ENCODE results near the gene SPHK1.

Gene SPHK1

DNA sequence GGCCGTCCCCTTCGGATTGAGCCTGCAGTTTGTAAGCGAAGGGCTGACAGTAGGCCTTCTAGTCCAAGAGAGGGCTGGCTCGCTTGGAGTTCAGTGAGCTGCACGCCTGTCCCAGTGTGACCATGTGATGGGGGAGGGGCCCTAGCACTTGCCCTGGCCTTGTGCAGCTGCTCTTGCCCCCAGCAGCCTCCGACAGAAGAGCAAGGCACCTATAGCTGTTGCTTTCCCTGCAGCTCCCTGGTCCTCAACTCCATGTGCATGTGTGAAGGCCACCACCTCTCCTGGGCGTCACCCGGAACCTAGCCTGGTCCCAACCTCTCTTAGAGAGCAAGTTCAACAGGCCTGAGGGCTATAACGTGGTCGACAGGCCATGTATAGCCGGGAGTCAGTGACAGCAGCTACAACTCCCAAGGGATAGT lies 5.6 kb downstream of the SPHK1 start:
- TF ChIP-seq, protein P1, sequence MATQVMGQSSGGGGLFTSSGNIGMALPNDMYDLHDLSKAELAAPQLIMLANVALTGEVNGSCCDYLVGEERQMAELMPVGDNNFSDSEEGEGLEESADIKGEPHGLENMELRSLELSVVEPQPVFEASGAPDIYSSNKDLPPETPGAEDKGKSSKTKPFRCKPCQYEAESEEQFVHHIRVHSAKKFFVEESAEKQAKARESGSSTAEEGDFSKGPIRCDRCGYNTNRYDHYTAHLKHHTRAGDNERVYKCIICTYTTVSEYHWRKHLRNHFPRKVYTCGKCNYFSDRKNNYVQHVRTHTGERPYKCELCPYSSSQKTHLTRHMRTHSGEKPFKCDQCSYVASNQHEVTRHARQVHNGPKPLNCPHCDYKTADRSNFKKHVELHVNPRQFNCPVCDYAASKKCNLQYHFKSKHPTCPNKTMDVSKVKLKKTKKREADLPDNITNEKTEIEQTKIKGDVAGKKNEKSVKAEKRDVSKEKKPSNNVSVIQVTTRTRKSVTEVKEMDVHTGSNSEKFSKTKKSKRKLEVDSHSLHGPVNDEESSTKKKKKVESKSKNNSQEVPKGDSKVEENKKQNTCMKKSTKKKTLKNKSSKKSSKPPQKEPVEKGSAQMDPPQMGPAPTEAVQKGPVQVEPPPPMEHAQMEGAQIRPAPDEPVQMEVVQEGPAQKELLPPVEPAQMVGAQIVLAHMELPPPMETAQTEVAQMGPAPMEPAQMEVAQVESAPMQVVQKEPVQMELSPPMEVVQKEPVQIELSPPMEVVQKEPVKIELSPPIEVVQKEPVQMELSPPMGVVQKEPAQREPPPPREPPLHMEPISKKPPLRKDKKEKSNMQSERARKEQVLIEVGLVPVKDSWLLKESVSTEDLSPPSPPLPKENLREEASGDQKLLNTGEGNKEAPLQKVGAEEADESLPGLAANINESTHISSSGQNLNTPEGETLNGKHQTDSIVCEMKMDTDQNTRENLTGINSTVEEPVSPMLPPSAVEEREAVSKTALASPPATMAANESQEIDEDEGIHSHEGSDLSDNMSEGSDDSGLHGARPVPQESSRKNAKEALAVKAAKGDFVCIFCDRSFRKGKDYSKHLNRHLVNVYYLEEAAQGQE (IDR thresholded peaks at IDR 0.05; ENCODE audit: insufficient read depth in 1 of 2, low read depth in 2 of 2, low read length in 2 of 2), result no peak
- TF ChIP-seq TAF1 (IDR thresholded peaks at IDR 0.05; ENCODE audit: borderline replicate concordance, insufficient read depth, low read length) (no peak), FOXP2 (optimal IDR thresholded peaks at IDR 0.05; ENCODE audit: borderline replicate concordance, extremely low read depth, extremely low read length, insufficient read depth) (no peak), POLR2AphosphoS5 (IDR thresholded peaks at IDR 0.05; ENCODE audit: low read depth, low read length) (no peak), SIN3A (IDR thresholded peaks at IDR 0.05; ENCODE audit: borderline replicate concordance, insufficient read depth, low read length) (no peak)

DNA sequence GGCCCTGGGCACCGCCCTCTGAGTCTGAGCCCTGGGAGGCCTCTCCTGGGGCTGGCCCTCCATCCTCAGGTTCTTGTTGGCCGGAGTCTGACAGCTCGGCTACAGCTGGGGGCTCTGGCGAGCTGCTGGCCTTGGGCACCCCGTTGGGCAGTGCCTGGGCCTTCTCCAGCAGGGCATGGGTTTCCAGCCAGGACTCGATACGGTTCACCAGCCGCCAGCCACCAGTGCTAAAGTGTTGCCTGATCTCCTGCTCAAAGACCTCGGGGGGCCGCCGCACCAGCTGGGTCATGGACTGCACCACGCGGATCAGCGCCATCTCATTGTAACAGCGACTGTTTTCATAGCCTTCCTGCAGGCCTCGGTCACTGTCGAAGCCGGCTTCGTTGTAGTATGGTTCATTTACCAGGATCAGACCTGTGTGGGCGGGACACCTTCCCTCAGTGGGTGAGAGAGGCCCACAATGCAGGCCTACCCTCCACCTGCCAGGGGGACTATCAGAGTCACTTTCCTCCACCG lies 6.8 kb downstream of the SPHK1 start:
- TF ChIP-seq POLR2AphosphoS5 (IDR thresholded peaks at IDR 0.05; ENCODE audit: low read depth, low read length) (no peak), TAF1 (IDR thresholded peaks at IDR 0.05; ENCODE audit: borderline replicate concordance, insufficient read depth, low read length) (no peak), SIN3A (IDR thresholded peaks at IDR 0.05; ENCODE audit: borderline replicate concordance, insufficient read depth, low read length) (no peak), FOXP2 (optimal IDR thresholded peaks at IDR 0.05; ENCODE audit: borderline replicate concordance, extremely low read depth, extremely low read length, insufficient read depth) (no peak)
- TF ChIP-seq, protein P1 (IDR thresholded peaks at IDR 0.05; ENCODE audit: insufficient read depth in 1 of 2, low read depth in 2 of 2, low read length in 2 of 2), result no peak

DNA sequence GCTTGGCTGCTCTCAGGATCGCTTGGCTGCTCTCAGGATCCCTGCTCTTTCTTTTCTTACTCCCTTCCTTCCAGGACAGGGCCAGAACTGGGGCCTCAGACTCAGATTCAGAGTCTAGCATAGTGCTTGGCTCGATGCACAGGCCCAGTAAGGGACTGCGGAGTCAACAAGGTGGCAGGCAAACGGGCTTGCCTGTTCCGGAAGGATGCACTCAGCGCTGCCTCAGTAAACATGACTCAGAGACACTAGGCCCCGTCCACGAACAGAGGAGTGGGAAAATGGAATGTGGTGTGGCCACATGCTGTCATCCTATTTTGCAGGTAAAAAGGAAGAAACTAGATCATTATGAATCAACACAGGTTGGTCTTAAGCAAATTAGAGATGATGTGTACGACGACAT lies 9.8 kb downstream of the SPHK1 start:
- TF ChIP-seq POLR2AphosphoS5 (IDR thresholded peaks at IDR 0.05; ENCODE audit: low read depth, low read length) (no peak), FOXP2 (optimal IDR thresholded peaks at IDR 0.05; ENCODE audit: borderline replicate concordance, extremely low read depth, extremely low read length, insufficient read depth) (no peak), TAF1 (IDR thresholded peaks at IDR 0.05; ENCODE audit: borderline replicate concordance, insufficient read depth, low read length) (no peak), SIN3A (IDR thresholded peaks at IDR 0.05; ENCODE audit: borderline replicate concordance, insufficient read depth, low read length) (no peak)
- TF ChIP-seq, protein P1 (IDR thresholded peaks at IDR 0.05; ENCODE audit: insufficient read depth in 1 of 2, low read depth in 2 of 2, low read length in 2 of 2), result no peak

DNA sequence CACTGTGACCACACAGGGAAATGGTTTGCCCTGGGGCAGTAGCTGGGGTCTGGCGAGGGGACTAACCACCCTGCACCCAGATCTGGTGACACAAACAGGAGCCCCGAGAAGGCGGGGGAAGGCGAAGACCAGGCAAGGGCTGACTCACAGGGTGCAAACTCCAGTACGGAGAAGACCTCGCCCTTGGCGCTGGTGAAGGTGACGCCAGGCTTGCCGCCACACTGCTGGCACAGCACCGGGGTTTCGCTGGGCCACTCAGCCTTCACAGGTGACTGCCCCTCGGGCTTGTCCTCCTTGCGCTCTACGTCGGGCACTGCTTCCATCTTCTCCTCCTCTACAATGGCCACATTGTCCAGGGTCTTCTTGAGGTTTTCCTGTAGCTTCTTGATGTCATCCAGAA lies 11.6 kb downstream of the SPHK1 start:
- no peak for TF ChIP-seq POLR2AphosphoS5 (IDR thresholded peaks at IDR 0.05; ENCODE audit: low read depth, low read length)
- TF ChIP-seq FOXP2 (optimal IDR thresholded peaks at IDR 0.05; ENCODE audit: borderline replicate concordance, extremely low read depth, extremely low read length, insufficient read depth), result no peak
- no peak for TF ChIP-seq TAF1 (IDR thresholded peaks at IDR 0.05; ENCODE audit: borderline replicate concordance, insufficient read depth, low read length)
- TF ChIP-seq, protein P1 (IDR thresholded peaks at IDR 0.05; ENCODE audit: insufficient read depth in 1 of 2, low read depth in 2 of 2, low read length in 2 of 2), result no peak
- TF ChIP-seq SIN3A (IDR thresholded peaks at IDR 0.05; ENCODE audit: borderline replicate concordance, insufficient read depth, low read length), result no peak

DNA sequence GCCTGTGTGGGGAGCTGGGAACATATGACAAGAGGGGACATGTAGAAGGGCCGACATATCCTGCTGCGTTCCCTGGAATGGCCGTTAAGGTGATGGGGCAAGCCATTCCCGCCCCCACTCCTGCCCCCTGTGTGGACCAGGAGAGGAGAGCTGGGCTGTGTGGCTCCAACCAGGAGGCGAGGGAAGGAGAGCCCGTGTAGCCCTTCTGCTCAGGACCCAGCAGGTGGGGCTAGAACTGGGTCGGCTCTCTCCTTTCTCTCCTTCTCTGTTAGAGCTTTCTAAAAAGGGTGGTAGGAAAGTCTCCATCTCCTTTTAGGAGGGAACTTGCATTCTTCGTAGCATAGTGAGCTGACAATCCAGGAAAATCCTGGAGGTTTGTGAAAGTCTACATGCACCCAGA lies 12.8 kb downstream of the SPHK1 start:
- TF ChIP-seq TAF1 (IDR thresholded peaks at IDR 0.05; ENCODE audit: borderline replicate concordance, insufficient read depth, low read length) (no peak), SIN3A (IDR thresholded peaks at IDR 0.05; ENCODE audit: borderline replicate concordance, insufficient read depth, low read length) (no peak), POLR2AphosphoS5 (IDR thresholded peaks at IDR 0.05; ENCODE audit: low read depth, low read length) (no peak), FOXP2 (optimal IDR thresholded peaks at IDR 0.05; ENCODE audit: borderline replicate concordance, extremely low read depth, extremely low read length, insufficient read depth) (no peak)
- TF ChIP-seq, protein P1 (IDR thresholded peaks at IDR 0.05; ENCODE audit: insufficient read depth in 1 of 2, low read depth in 2 of 2, low read length in 2 of 2), result no peak

Data from PFSK-1 (cell line).